WTC11 (cell line): ENCODE data around the gene SLC16A8. TPM values are rescaled to one million over a fixed set of nuclear protein-coding genes. Genes with fewer than 3 reads are reported as not detected.

Experiments
- ATAC-seq: fragments of 200-7000 bp; cut with Tn5 transposase; 2 replicates; pipeline ENCODE4 v1.10.0; 2021; ENCODE audit warnings: mild to moderate bottlenecking, moderate library complexity
- CTCF ChIA-PET: fragments of 300-600 bp; sonication (Branson Sonifier 250); formaldehyde crosslinking; loops from one replicate; lab custom pipeline; 2021; ENCODE audit warnings: antibody characterized with exemption; lab: Charles Lee
- POLR2A ChIA-PET: fragments of 350-600 bp; sonication (Branson Sonifier 250); formaldehyde crosslinking; loops from one replicate; lab custom pipeline; 2021; ENCODE audit warnings: antibody characterized with exemption; lab: Charles Lee
- DNase-seq: peaks from one replicate; pipeline ENCODE4 v3.0.0; 2021; ENCODE audit warnings: low spot score
- H3K27ac Mint-ChIP-seq: 2 replicates; pipeline ENCODE4 v1.8.0; 2021; ENCODE audit warnings: mixed read lengths
- H3K27me3 Mint-ChIP-seq: 2 replicates; pipeline ENCODE4 v1.8.0; 2021; ENCODE audit warnings: low read depth, mild to moderate bottlenecking, moderate library complexity, mixed read lengths
- H3K36me3 Mint-ChIP-seq: 2 replicates; pipeline ENCODE4 v1.8.0; 2021; ENCODE audit warnings: mixed read lengths
- H3K4me1 Mint-ChIP-seq: 2 replicates; pipeline ENCODE4 v1.8.0; 2022; ENCODE audit warnings: mixed read lengths
- H3K4me3 Mint-ChIP-seq: 2 replicates; pipeline ENCODE4 v1.8.0; 2021; ENCODE audit warnings: mild to moderate bottlenecking, moderate library complexity, mixed read lengths
- H3K9me3 Mint-ChIP-seq: 2 replicates; pipeline ENCODE4 v1.8.0; 2021; ENCODE audit warnings: mixed read lengths
- EMX1 ChIP-seq: fragments of 250-450 bp; sonication (Bioruptor Pico); IDR thresholded peaks from 2 replicates; pipeline ENCODE4 v1.8.0; 2021; ENCODE audit warnings: mild to moderate bottlenecking
- FOXP1 ChIP-seq: sonication (generic); formaldehyde crosslinking; IDR thresholded peaks from 2 replicates; pipeline ENCODE4 v1.8.0; 2022; ENCODE audit warnings: missing genetic modification reagents, mild to moderate bottlenecking, moderate library complexity, borderline replicate concordance
- JAZF1 ChIP-seq: fragments of 250-450 bp; sonication (Bioruptor Pico); IDR thresholded peaks from 2 replicates; pipeline ENCODE4 v1.9.0; 2021; ENCODE audit warnings: moderate library complexity, mild to moderate bottlenecking, inconsistent platforms
- MYBL2 ChIP-seq: sonication (generic); formaldehyde crosslinking; IDR thresholded peaks from 2 replicates; pipeline ENCODE4 v1.8.1; 2023; ENCODE audit warnings: mild to moderate bottlenecking, moderate library complexity, missing genetic modification reagents
- NR3C1 ChIP-seq: sonication (generic); formaldehyde crosslinking; conservative IDR thresholded peaks from 2 replicates; pipeline ENCODE4 v1.8.1; 2023; ENCODE audit warnings: low read depth, mild to moderate bottlenecking, missing genetic modification reagents
- SOX15 ChIP-seq: fragments of 250-450 bp; sonication (Bioruptor Pico); IDR thresholded peaks from 2 replicates; pipeline ENCODE4 v1.9.0; 2021; ENCODE audit warnings: mild to moderate bottlenecking
- SP1 ChIP-seq: sonication (generic); formaldehyde crosslinking; conservative IDR thresholded peaks from 2 replicates; pipeline ENCODE4 v1.8.1; 2022; ENCODE audit warnings: missing genetic modification reagents
- TEAD1 ChIP-seq: sonication (generic); formaldehyde crosslinking; IDR thresholded peaks from 2 replicates; pipeline ENCODE4 v1.8.0; 2022; ENCODE audit warnings: mild to moderate bottlenecking, missing genetic modification reagents
- ZNF138 ChIP-seq: sonication (generic); formaldehyde crosslinking; conservative IDR thresholded peaks from 2 replicates; pipeline ENCODE4 v1.8.1; 2022; ENCODE audit warnings: mild to moderate bottlenecking, moderate library complexity, missing genetic modification reagents
- ZNF263 ChIP-seq: sonication (generic); formaldehyde crosslinking; IDR thresholded peaks from 2 replicates; pipeline ENCODE4 v1.8.1; 2022; ENCODE audit warnings: low read depth, mild to moderate bottlenecking, moderate library complexity, missing genetic modification reagents
- total RNA-seq: library from RNA; stranded (reverse); gene quantifications from 3 replicates; pipeline ENCODE4 v1.2.3, GENCODE V29; 2021
- TF ChIP-seq, protein P1 (sequence below): fragments of 200-600 bp; IDR thresholded peaks from 2 replicates; pipeline ENCODE4 v1.8.0; 2022; ENCODE audit warnings: antibody characterized with exemption
- TF ChIP-seq, protein P2 (sequence below): sonication (generic); formaldehyde crosslinking; IDR thresholded peaks from 2 replicates; pipeline ENCODE4 v1.8.1; 2023; ENCODE audit warnings: mild to moderate bottlenecking, moderate library complexity, missing genetic modification reagents
- TF ChIP-seq, protein P3 (sequence below): sonication (generic); formaldehyde crosslinking; IDR thresholded peaks from 2 replicates; pipeline ENCODE4 v1.8.0; 2023; ENCODE audit warnings: missing genetic modification reagents
- TF ChIP-seq, protein P4 (sequence below): sonication (generic); formaldehyde crosslinking; IDR thresholded peaks from 2 replicates; pipeline ENCODE4 v1.8.0; 2022; ENCODE audit warnings: mild to moderate bottlenecking, missing genetic modification reagents
- TF ChIP-seq, protein P5 (sequence below): sonication (generic); formaldehyde crosslinking; IDR thresholded peaks from 2 replicates; pipeline ENCODE4 v1.8.1; 2023; ENCODE audit warnings: mild to moderate bottlenecking, missing genetic modification reagents, moderate library complexity
- TF ChIP-seq, protein P6 (sequence below): fragments of 250-450 bp; sonication (Bioruptor Pico); IDR thresholded peaks from 2 replicates; pipeline ENCODE4 v1.9.0; 2021; ENCODE audit warnings: mild to moderate bottlenecking

The SLC16A8 gene
- total RNA-seq, 1 experiment from 2014 or later, result 0.57 TPM

DNA sequence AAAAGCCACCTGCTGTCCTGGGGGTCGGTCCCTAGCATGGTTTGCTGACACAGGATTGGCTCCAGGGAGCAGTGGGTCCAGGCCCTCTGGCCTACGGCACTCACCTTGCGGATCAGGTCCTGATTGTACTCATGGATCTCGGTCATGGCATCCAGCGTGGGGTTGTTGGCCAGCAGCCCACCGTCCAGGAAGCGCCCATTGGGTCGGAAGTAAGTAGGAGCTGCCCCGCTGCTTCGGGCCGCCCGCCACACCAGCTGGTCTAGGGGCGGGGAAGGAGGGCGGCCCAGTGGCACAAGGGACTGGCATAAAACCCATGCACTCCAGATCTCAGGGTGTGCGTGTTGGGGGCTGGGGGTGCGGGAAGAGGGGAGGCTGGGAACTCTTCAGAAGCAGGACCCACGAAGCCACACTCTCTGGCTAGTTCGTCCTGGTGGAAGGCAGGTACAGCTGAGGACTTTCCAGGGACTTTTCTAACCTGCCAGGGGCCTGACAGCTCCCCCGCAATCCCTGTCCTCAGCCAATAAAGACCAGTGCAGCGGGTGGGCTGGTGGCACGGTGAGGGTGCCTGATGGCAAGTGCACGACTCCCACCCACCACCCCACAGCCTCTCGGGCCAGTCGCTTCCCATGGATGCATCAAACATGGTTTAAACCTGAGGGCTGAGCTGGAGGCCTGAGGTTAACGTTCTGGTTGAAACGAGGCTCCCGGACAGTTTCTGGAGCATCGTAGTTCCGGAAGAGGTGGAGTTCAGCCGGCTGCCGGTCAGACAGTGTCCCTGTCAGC is 31.6 kb upstream of the SLC16A8 start (continued):
- TF ChIP-seq TEAD1 (CRISPR knock-in tag), result no peak
- no peak for TF ChIP-seq EMX1 (CRISPR knock-in tag)

DNA sequence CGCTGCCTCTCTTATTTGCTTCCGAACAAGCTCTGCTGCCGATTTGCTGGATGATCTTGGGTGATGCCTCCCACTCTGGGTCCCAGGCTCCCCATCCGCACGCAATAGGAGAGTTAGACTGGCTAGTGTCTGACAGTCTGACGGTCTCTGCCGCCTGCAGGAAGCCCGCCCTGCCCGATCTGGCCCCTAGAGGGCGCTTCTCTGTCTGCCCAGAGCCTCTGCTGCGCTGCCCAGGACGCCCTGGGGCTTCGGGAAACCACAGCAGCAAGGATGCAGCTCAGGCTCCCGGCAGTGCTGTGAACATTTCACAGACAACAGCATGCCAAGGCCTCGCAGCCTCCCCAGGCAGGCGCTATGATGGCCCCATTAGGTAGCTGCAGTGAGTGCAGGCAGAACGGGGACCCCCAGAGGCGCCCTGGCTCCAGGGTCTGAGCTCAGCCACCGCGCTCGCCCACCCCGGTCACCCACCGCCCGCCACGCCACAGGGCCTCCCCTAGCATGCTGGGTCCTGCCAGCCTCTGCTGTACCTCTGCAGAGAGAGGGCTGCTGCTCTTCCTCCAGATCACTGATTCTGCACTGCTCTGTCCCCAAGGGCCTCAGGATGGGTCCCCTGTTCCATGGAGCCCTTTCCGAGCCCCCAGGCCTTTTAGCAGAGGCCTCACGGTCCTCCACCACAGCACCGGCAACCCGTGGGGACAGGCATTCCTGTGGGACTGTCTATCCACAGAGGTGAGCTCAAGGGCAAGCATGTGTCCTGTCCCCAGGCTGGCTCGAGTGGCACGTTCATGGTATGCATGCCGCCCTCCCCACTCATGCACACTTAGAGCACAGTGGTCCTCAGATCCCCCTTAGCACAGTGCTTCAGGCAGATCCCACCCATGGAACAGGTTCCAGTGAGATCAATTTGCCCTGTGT is 30.8 kb upstream of the SLC16A8 start:
- TF ChIP-seq MYBL2 (CRISPR knock-in tag) (no peak), SP1 (CRISPR knock-in tag) (0 out of 2 replicates have a peak, but pooled peaks have one; percentile 36), ZNF138 (CRISPR knock-in tag) (no peak)
- TF ChIP-seq, protein P1, sequence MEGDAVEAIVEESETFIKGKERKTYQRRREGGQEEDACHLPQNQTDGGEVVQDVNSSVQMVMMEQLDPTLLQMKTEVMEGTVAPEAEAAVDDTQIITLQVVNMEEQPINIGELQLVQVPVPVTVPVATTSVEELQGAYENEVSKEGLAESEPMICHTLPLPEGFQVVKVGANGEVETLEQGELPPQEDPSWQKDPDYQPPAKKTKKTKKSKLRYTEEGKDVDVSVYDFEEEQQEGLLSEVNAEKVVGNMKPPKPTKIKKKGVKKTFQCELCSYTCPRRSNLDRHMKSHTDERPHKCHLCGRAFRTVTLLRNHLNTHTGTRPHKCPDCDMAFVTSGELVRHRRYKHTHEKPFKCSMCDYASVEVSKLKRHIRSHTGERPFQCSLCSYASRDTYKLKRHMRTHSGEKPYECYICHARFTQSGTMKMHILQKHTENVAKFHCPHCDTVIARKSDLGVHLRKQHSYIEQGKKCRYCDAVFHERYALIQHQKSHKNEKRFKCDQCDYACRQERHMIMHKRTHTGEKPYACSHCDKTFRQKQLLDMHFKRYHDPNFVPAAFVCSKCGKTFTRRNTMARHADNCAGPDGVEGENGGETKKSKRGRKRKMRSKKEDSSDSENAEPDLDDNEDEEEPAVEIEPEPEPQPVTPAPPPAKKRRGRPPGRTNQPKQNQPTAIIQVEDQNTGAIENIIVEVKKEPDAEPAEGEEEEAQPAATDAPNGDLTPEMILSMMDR, result peak; percentile 95
- TF ChIP-seq, protein P2, sequence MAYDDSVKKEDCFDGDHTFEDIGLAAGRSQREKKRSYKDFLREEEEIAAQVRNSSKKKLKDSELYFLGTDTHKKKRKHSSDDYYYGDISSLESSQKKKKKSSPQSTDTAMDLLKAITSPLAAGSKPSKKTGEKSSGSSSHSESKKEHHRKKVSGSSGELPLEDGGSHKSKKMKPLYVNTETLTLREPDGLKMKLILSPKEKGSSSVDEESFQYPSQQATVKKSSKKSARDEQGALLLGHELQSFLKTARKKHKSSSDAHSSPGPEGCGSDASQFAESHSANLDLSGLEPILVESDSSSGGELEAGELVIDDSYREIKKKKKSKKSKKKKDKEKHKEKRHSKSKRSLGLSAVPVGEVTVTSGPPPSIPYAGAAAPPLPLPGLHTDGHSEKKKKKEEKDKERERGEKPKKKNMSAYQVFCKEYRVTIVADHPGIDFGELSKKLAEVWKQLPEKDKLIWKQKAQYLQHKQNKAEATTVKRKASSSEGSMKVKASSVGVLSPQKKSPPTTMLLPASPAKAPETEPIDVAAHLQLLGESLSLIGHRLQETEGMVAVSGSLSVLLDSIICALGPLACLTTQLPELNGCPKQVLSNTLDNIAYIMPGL, result 0 out of 2 replicates have a peak, but pooled peaks have one; percentile 25
- TF ChIP-seq, protein P3, sequence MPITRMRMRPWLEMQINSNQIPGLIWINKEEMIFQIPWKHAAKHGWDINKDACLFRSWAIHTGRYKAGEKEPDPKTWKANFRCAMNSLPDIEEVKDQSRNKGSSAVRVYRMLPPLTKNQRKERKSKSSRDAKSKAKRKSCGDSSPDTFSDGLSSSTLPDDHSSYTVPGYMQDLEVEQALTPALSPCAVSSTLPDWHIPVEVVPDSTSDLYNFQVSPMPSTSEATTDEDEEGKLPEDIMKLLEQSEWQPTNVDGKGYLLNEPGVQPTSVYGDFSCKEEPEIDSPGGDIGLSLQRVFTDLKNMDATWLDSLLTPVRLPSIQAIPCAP (CRISPR knock-in tag), result no peak
- POLR2A ChIA-PET, result interaction anchor here (1.1 kb wide), 1 partner anchor 17 kb away, joined by 5 read pairs; no protein-coding TSS in a partner anchor
- H3K4me1 Mint-ChIP-seq, result peaks cover 7% of the 10 kb centered on the region
- no peaks in the 10 kb centered on the region; the same call in 1 of the 2 replicates for H3K27me3 Mint-ChIP-seq
- H3K27ac Mint-ChIP-seq, result 0 out of 2 replicates have a peak overlapping the region, but pooled peaks have one; percentile 27
- ATAC-seq (peak; percentile 90), DNase-seq (peak; percentile 95)
- H3K36me3 Mint-ChIP-seq, result no peaks in the 10 kb centered on the region
- CTCF ChIA-PET, result interaction anchor here (0.5 to 11.1 kb wide), 58 partner anchors 9 to 540 kb away, joined by 3 to 222 read pairs (median 5); partner anchors contain the start of genes MAFF, PICK1, PLA2G6 and SLC16A8
- H3K9me3 Mint-ChIP-seq, result no peaks in the 10 kb centered on the region
- no peak overlapping the region for H3K4me3 Mint-ChIP-seq

DNA sequence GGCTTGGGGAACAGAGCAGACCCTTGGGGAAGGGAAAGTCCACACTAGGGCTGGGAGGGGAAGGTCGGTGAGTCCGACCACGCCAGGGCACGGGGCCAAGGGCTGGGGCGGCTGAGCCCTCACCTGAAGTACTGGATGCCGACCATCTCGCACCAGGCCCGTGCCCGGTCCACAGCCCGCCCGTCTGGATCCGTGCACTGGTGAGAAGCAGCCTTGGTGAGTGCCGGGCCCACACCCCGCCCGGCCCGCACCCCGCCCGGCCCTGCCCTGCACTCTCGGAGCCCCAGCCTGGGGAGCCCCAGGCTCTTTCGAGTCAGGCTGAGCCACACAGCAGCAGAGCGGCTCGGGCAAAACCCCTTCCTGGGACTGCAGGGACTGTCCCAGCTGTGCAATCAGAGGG is 28.4 kb upstream of the SLC16A8 start:
- ChIA-PET CTCF (interaction anchor here (0.6 to 11.1 kb wide), 4 partner anchors 12 to 64 kb away, joined by 3 to 222 read pairs (median 24); no protein-coding TSS in a partner anchor), POLR2A (interaction anchor here (0.7 kb wide), 1 partner anchor 47 kb away, joined by 4 read pairs; no protein-coding TSS in a partner anchor)
- peaks cover 7% of the 10 kb centered on the region for H3K4me1 Mint-ChIP-seq
- no peak overlapping the region for H3K27ac Mint-ChIP-seq
- H3K4me3 Mint-ChIP-seq, result no peak overlapping the region
- no peaks in the 10 kb centered on the region for H3K9me3 Mint-ChIP-seq
- no peaks in the 10 kb centered on the region for H3K36me3 Mint-ChIP-seq
- DNase-seq (no peak), ATAC-seq (no peak)
- H3K27me3 Mint-ChIP-seq, result no peaks in the 10 kb centered on the region; the same call in 1 of the 2 replicates
- TF ChIP-seq SOX15 (CRISPR knock-in tag) (no peak), NR3C1 (no peak), ZNF263 (no peak), JAZF1 (CRISPR knock-in tag) (no peak), FOXP1 (no peak)
- TF ChIP-seq, protein P4, sequence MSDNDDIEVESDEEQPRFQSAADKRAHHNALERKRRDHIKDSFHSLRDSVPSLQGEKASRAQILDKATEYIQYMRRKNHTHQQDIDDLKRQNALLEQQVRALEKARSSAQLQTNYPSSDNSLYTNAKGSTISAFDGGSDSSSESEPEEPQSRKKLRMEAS (CRISPR knock-in tag), result no peak
- TF ChIP-seq, protein P2, result no peak
- TF ChIP-seq, protein P5, sequence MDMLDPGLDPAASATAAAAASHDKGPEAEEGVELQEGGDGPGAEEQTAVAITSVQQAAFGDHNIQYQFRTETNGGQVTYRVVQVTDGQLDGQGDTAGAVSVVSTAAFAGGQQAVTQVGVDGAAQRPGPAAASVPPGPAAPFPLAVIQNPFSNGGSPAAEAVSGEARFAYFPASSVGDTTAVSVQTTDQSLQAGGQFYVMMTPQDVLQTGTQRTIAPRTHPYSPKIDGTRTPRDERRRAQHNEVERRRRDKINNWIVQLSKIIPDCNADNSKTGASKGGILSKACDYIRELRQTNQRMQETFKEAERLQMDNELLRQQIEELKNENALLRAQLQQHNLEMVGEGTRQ, result no peak
- TF ChIP-seq, protein P6, sequence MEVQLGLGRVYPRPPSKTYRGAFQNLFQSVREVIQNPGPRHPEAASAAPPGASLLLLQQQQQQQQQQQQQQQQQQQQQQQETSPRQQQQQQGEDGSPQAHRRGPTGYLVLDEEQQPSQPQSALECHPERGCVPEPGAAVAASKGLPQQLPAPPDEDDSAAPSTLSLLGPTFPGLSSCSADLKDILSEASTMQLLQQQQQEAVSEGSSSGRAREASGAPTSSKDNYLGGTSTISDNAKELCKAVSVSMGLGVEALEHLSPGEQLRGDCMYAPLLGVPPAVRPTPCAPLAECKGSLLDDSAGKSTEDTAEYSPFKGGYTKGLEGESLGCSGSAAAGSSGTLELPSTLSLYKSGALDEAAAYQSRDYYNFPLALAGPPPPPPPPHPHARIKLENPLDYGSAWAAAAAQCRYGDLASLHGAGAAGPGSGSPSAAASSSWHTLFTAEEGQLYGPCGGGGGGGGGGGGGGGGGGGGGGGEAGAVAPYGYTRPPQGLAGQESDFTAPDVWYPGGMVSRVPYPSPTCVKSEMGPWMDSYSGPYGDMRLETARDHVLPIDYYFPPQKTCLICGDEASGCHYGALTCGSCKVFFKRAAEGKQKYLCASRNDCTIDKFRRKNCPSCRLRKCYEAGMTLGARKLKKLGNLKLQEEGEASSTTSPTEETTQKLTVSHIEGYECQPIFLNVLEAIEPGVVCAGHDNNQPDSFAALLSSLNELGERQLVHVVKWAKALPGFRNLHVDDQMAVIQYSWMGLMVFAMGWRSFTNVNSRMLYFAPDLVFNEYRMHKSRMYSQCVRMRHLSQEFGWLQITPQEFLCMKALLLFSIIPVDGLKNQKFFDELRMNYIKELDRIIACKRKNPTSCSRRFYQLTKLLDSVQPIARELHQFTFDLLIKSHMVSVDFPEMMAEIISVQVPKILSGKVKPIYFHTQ, result no peak
